WTC11 (cell line): ENCODE results near the gene KIAA1755.

ENCODE experiments used
- ATF2 ChIP-seq: sonication (generic); formaldehyde crosslinking; IDR thresholded peaks from 2 replicates; pipeline ENCODE4 v1.8.1; 2022; ENCODE audit warnings: low read depth, missing genetic modification reagents, borderline replicate concordance
- CTCF ChIP-seq: fragments of 200-600 bp; IDR thresholded peaks from 2 replicates; pipeline ENCODE4 v1.8.0; 2022; ENCODE audit warnings: antibody characterized with exemption
- SMAD4 ChIP-seq: sonication (generic); formaldehyde crosslinking; IDR thresholded peaks from 2 replicates; pipeline ENCODE4 v1.8.0; 2022; ENCODE audit warnings: mild to moderate bottlenecking, missing genetic modification reagents
- STAT6 ChIP-seq: sonication (generic); formaldehyde crosslinking; conservative IDR thresholded peaks from 2 replicates; pipeline ENCODE4 v1.8.1; 2023; ENCODE audit warnings: mild to moderate bottlenecking, low read depth, missing genetic modification reagents, moderate library complexity
- USF2 ChIP-seq: sonication (generic); formaldehyde crosslinking; IDR thresholded peaks from 2 replicates; pipeline ENCODE4 v1.8.1; 2023; ENCODE audit warnings: mild to moderate bottlenecking, missing genetic modification reagents, moderate library complexity
- ZNF121 ChIP-seq: sonication (generic); formaldehyde crosslinking; IDR thresholded peaks from 2 replicates; pipeline ENCODE4 v1.8.0; 2023; ENCODE audit warnings: missing genetic modification reagents
- ZNF317 ChIP-seq: sonication (generic); formaldehyde crosslinking; IDR thresholded peaks from 2 replicates; pipeline ENCODE4 v1.8.1; 2023; ENCODE audit warnings: low read depth, mild to moderate bottlenecking, moderate library complexity, missing genetic modification reagents, borderline replicate concordance
- ZSCAN18 ChIP-seq: fragments of 250-450 bp; sonication (Bioruptor Pico); IDR thresholded peaks from 2 replicates; pipeline ENCODE4 v2.1.2; 2022; ENCODE audit warnings: mild to moderate bottlenecking, moderate library complexity

DNA sequence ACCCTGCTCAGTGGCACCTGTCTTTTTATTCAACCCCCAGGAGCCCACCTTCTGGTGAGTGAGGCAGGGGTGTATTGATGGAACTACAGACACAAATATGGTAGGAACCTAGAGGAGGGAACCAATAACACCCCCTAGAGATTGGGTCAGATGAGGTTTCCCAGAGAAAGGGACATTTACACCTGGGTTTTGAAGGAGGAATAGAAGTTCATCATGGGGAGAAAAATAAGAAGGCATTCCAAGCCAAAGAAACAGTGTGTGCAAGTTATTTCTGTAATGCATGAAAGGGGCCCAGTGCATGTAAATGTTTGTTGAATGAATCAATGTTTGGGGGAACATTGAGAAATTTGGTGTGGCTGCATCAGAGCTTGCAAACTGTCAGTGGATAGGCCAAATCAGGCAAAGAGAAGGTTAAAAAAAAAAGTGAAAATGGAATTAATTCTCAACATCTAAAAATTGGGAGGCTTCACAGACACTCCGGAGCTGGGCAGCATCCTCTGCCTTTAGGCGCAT is 11.1 kb upstream of the KIAA1755 start:
- no peak for TF ChIP-seq ATF2 (CRISPR knock-in tag)
- TF ChIP-seq CTCF = no peak
- no peak for TF ChIP-seq USF2 (CRISPR knock-in tag)
- TF ChIP-seq ZNF121 (CRISPR knock-in tag) = no peak
- TF ChIP-seq ZSCAN18 (CRISPR knock-in tag) = no peak
- no peak for TF ChIP-seq STAT6 (CRISPR knock-in tag)
- TF ChIP-seq ZNF317 = no peak
- TF ChIP-seq SMAD4 (CRISPR knock-in tag) = no peak
